ENCODE data around the gene CBFA2T2.

CBFA2T2 gene

GRCh38 chr20:33651562-33652048 lies 161.7 kb downstream of the CBFA2T2 start:
- no peak for DNase-seq (ENCODE audit: low spot score)

- DNase-seq (ENCODE audit: low spot score), result peak; percentile 81
Measured at GRCh38 chr20:33653218-33653899, 163.5 kb downstream of the CBFA2T2 start.

DNA sequence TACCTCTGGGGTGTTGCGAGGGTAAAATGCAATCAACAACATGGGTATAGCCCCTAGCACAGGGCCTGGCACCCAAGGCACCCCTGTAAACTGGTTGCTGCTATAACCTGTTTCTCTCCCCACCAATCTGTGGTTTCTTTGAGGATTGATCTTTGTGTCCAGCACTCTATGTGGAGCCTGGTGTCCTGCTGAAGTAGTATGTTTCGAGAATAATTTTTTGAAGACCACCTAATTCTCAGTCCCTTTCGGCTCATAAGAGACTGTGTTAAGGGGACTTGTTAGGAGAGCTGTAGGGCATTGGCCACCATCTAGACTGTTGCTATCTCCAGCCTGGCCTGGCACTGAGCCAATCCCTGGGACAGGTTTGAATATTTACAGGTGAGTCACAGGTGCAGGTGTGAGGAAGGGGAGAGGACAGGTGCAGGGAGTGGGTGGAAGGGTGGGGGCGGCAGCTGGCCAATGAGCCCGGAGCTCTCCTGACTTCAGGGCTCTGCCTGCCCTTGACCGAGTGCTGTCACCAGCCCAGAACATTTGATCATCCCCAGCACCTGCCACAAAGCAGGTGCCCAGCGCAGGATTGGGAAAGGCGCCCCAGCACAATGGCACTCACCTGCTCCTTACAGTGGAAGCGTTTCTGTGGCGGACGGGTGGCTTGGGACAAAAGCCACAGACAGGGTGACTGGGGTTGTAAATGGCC lies 164.2 kb downstream of the CBFA2T2 start:
- DNase-seq (ENCODE audit: low spot score), result no peak

GRCh38 chr20:33654680-33655161 lies 164.8 kb downstream of the CBFA2T2 start:
- no peak for DNase-seq (ENCODE audit: low spot score)

- DNase-seq (ENCODE audit: low spot score), result no peak
Measured at GRCh38 chr20:33655164-33655563, 165.3 kb downstream of the CBFA2T2 start.

DNA sequence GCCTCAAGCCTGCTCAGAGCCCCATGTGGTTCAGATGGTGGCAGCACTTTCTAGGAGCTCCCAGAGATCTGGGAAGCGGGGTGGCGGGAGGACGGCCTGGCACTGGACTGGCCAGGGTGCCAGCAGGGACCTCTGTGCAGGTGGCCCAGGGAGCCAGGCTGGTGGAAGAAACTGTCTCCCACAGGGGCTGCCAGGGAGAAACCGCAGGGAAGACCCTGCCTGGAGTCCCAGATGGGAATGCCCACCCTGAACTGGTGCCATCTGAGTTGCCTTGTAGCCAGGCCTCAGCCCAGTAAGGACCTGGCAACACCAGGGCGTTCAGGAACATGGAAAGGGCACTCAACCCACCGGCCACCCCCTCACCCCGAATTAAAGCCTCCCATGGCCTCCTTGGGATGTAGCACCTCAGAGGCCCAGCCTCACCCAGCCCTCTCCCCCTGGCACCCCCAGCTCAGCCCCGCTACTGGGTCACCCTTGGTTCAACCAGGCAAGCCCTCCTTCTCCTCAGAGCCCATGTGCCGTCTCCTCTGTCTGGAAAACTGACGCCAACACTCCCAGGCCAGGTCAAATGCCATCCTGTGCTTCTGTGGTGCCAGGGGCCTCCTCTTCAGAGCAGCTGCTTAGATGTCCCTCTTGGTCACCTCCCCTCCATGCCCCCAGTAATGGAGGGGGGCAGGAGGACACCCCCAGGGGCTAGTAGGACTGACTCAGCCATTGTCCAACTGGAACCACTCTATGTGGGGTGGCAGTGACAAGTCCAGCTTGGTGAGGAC lies 166.3 kb downstream of the CBFA2T2 start:
- DNase-seq (ENCODE audit: low spot score), result no peak

GRCh38 chr20:33656783-33657703 lies 167.1 kb downstream of the CBFA2T2 start:
- no peak for DNase-seq (ENCODE audit: low spot score)

DNA sequence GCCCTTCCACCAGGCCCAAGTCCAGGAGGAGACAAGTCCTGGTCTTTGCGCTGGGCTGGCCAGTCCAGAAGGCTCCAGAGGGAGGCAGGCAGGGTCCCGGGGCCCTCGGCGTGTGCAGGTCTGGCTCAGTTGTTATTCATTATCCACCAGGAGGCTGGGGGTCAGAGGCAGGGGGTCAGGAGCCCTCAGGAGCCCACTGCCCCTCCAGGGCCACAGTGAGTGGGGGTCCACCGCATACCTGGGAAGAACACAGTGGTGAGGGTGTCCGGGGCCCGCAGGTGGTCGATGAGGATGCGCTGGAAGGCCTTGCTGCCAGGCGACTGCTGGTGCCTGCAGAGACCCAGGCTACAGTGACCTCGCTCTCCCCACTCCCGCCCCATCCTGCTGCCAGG lies 167.8 kb downstream of the CBFA2T2 start:
- no peak for DNase-seq (ENCODE audit: low spot score)

- DNase-seq (ENCODE audit: low spot score), result no peak
Measured at GRCh38 chr20:33658510-33658909, 168.6 kb downstream of the CBFA2T2 start.

GRCh38 chr20:33658929-33659328 lies 169.0 kb downstream of the CBFA2T2 start:
- DNase-seq (ENCODE audit: low spot score), result no peak

DNA sequence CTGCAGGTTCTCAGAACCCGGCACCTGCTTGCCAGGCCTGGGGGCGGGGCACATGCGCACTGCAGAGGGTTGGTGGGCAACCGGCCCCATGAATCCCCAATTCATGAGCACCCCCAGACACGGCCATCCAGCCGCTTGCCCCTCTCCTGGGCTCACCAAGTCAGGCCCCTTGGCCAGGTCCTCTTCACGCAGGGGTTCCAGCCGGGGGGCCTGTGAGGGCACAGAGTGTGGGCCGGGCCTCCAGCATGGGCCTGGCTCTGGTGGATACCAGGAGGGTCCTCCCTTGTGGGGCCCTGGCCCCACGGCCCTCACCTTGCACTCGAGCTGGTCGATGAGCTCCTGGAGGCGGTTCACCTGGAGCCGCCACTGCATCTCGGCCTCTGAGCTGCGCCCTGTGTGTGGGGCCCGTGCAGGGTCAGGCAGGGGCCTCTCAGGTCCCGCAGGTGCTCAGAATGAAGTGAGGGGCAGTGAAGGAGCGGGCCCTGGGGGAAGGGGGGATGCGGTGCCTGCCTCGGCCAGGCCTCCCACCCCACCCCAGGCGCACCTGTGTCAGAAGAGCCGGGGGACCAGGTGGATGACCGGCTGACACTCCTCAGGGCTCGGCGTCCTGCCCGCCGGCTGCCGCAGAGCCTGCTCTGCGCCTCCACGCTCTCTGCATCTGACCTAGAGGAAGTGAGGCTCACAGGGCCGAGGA lies 169.6 kb downstream of the CBFA2T2 start:
- no peak for DNase-seq (ENCODE audit: low spot score)

- no peak for DNase-seq (ENCODE audit: low spot score)
Measured at GRCh38 chr20:33660035-33660684, 170.3 kb downstream of the CBFA2T2 start.

DNA sequence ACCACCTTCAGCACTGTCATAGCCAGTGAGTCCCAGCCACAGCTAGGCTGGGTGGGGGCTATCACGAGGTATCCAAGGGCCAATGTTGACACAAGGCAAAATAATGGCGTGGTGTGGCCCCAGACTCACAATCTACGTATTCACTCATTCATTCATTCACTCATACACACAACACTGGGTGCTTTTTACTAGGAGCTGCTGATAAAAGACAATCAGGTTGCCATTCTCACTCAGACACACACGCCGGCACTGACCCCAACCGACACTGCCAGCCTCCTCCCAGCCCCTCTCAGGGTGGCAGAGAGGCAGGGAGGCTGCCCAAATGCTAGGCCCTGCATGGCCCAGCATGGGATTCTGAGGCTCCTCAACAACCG lies 170.8 kb downstream of the CBFA2T2 start:
- DNase-seq (ENCODE audit: low spot score), result no peak

DNA sequence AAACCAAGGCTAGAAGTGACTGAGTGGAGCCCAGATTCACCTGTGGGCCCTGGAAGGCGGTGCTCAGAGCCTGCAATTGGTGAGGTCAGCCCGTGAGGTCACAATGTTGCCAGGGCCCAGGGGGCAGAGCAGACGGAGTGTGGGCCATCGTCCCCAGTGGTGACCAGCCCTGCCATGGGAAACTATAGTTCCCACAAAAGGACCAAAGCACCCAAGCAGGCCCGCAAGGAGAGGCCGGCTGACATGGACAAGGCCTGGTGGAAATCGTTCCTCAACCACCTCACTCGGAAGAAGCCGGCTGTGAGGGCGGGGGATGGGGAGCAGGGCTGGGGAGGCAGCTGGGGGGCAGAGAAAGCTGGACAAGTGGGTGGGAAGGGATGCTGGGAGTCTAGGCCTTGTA lies 172.3 kb downstream of the CBFA2T2 start, which contains the start of gene C20orf144:
C20orf144 (plus strand) TSS at position 156 of the 400 bp plus-strand sequence; CDS start at position 175, 19 bp downstream.
- no peak for DNase-seq (ENCODE audit: low spot score)

GRCh38 chr20:33663161-33664084 lies 173.5 kb downstream of the CBFA2T2 start:
- peak; percentile 88 for DNase-seq (ENCODE audit: low spot score)

- DNase-seq (ENCODE audit: low spot score), result no peak
Measured at GRCh38 chr20:33664085-33664761, 174.3 kb downstream of the CBFA2T2 start.

DNA sequence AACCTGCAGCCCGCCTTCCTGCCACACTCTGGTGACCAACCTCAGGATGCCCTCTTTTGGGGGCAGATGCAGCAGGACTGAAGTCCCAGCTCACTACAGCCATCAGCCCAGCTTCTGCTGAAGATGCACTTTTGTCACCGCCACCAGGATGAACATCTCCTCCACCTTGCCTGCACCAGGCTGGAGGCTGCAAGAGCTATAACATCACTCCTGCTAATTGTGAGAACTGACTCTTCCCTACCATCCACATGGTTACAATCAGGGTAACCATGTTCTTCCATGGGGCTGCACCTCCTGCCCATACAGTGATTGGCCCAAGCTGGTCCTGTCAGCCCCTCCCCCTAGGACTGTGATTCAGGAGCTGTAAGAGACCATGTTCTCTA lies 174.9 kb downstream of the CBFA2T2 start:
- no peak for DNase-seq (ENCODE audit: low spot score)
